Stimulated activated naive CD8-positive, alpha-beta T cell treated with anti-CD3 and anti-CD28 coated beads, Interleukin-15, amount 100 ng/mL, for 72 hours (primary cell): Measurements from ENCODE around the gene ANKRD24.
"Not testable (repeated sequence)": the region's sequence is repeated elsewhere in the genome, so short reads cannot be mapped to it uniquely, and the experiment has no call there.

Experiments used
- ATAC-seq: fragments of 150-1000 bp; cut with Tn5 transposase; 2 replicates; pipeline ENCODE4 v1.10.0; 2021; ENCODE audit warnings: mild to moderate bottlenecking, moderate library complexity
- DNase-seq, 2 donors: peaks; one replicate each; pipeline ENCODE4 v3.0.0; 2021 to 2022
- H3K27ac Mint-ChIP-seq, 2 donors: one replicate each; pipeline ENCODE4 v1.8.0; 2022; ENCODE audit warnings: mild to moderate bottlenecking in 2 of 2, mixed read lengths in 2 of 2, moderate library complexity in 2 of 2
- H3K27me3 Mint-ChIP-seq: one replicate; pipeline ENCODE4 v1.8.0; 2022; ENCODE audit warnings: mixed read lengths
- H3K4me1 Mint-ChIP-seq: one replicate; pipeline ENCODE4 v1.8.0; 2022; ENCODE audit warnings: mild to moderate bottlenecking, mixed read lengths
- H3K4me3 Mint-ChIP-seq, 2 donors: one replicate each; pipeline ENCODE4 v1.8.0; 2022; ENCODE audit warnings: mild to moderate bottlenecking in 2 of 2, mixed read lengths in 2 of 2, moderate library complexity in 1 of 2
- H3K9me3 Mint-ChIP-seq, 2 donors: one replicate each; pipeline ENCODE4 v1.8.0; 2022; ENCODE audit warnings: mixed read lengths in 2 of 2

Gene ANKRD24

DNA sequence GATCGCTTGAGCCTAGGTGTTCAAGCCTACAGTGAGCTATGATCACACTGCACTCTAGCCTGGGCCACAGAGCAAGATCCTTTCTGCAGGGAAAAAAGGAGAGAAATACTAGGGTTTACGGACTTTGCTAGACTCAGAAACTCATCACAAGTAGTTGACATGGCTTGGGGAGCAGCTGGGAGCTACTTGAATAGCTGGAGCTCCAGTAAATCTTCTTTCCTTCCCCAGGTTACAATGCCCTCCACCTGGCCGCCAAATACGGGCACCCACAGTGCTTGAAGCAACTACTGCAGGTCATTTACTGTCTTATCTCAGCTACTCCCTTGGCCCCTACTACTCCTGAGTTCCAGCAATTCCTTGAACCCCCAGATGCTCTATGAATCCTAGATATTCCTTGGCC, 19.3 kb downstream of the ANKRD24 start:
- ATAC-seq (no peak), DNase-seq (no peak)
- H3K27me3 Mint-ChIP-seq: peaks cover 56% of the 10 kb centered on the region
- H3K4me1 Mint-ChIP-seq: peaks cover 19% of the 10 kb centered on the region
- H3K4me3 Mint-ChIP-seq: no peak overlapping the region
- peaks cover 11 to 12% of the 10 kb centered on the region in 2 donors for H3K9me3 Mint-ChIP-seq
- no peak overlapping the region for H3K27ac Mint-ChIP-seq

DNA sequence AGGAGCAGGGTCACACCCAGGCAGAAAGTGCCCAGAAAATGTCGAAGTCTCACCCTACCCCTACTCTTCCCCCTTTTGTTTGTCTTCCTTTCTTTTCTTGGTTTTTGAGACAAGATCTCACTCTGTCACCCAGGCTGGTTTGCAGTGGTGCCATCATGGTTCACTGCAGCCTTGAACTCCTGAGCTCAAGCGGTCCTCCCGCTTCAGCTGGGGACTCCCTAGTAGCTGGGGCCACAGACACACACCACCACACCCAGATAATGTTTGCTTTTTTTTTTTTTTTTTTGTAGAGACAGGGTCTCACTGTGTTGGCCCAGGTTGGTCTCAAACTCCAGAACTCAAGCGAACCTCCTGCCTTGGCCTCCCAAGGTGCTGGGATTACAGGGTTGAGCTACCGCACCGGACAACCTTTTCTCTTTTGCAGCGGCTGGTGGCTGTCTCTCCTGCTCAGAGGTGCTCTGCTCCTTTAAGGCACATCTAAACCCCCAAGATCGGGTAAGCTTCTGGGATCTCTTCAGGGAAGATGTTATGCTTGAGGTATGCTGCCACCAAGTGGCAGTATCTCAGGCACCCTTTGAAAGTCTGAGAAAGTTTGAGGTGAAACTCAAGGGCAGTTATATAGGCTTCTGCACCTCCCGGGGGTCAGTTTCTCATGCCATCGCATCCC, 24.5 kb downstream of the ANKRD24 start:
- no peak for ATAC-seq
- Mint-ChIP-seq H3K4me1 (peaks cover 7% of the 10 kb centered on the region), H3K9me3 (no peaks in the 10 kb centered on the region), H3K27me3 (peaks cover 21% of the 10 kb centered on the region), H3K27ac (no peak overlapping the region), H3K4me3 (no peak overlapping the region)
- DNase-seq: no peak

DNA sequence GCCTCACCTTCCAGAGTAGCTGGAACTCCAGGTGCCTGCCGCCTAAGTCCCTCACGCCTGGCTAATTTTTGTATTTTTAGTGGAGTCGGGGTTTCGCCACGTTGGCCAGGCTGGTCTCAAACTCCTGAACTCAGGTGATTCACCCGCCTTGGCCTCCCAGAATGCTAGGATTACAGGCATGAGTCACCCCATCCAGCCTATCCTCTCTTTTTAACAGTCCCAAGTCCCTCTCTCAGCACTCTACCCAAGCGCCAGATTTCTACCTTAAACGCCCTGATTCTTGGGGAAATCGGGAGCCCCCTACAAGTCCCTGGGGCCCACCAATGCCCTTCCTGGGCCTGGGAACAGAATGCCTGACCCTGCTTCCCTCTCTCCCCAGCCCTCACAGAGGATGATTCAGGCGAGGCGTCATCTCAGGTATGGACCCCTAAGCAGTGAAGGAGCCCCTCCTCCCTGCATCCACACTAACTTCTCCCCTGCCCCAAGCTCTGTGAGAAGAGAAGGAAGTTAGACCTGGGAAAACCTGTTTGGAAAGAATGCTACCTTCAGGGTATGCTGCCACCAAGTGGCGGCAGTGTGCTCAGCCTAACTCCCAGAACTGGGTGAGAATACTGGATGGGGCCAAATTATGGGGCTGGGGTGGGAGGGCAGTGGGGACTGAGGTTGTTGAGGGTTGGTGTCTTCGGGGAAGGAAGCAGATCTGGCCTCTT, 26.1 kb downstream of the ANKRD24 start:
- Mint-ChIP-seq H3K4me3 (no peak overlapping the region), H3K9me3 (no peaks in the 10 kb centered on the region), H3K4me1 (peaks cover 7% of the 10 kb centered on the region), H3K27me3 (peaks cover 28% of the 10 kb centered on the region), H3K27ac (no peak overlapping the region)
- ATAC-seq: no peak
- no peak for DNase-seq

- Mint-ChIP-seq H3K4me3 (no peak overlapping the region), H3K4me1 (no peaks in the 10 kb centered on the region), H3K9me3 (no peaks in the 10 kb centered on the region), H3K27me3 (peaks cover 20% of the 10 kb centered on the region), H3K27ac (no peak overlapping the region)
- ATAC-seq: no peak
- DNase-seq: no peak
Measured at GRCh38 chr19:4210166-4210731, 27.8 kb downstream of the ANKRD24 start.

DNA sequence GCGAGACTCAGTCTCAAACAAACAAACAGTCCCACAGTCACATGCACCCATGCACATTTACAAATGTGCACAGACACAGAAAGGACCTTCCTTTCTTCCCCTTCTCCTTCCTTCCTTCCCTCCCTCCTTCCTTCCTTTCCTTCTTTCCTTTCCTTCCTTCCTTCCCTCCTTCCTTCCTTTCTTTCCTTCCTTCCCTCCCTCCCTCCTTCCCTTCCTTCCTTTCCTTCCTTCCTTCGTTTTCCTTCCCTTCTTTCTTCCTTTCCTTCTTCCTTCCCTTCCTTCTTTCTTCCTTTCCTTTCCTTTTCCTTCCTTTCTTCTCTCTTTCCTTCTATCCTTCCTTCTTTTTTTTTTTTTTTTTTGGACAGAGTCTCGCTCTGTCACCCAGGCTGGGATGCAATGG, 30.6 kb downstream of the ANKRD24 start:
- H3K4me1 Mint-ChIP-seq: no peaks in the 10 kb centered on the region
- no peak for DNase-seq
- H3K4me3 Mint-ChIP-seq: no peak overlapping the region
- peaks cover 7% of the 10 kb centered on the region for H3K27me3 Mint-ChIP-seq
- H3K27ac Mint-ChIP-seq: peak overlapping the region in 1 of 2 donors; percentile 69
- peaks cover 0 to 8% of the 10 kb centered on the region in 2 donors for H3K9me3 Mint-ChIP-seq
- no peak for ATAC-seq

GRCh38 chr19:4215807-4216206, 33.3 kb downstream of the ANKRD24 start:
- Mint-ChIP-seq H3K27me3 (peaks cover 7% of the 10 kb centered on the region), H3K27ac (no peak overlapping the region)

GRCh38 chr19:4216846-4217245, 34.4 kb downstream of the ANKRD24 start:
- Mint-ChIP-seq H3K27ac (no peak overlapping the region), H3K9me3 (peaks cover 0 to 8% of the 10 kb centered on the region in 2 donors), H3K4me3 (no peak overlapping the region), H3K27me3 (peaks cover 7% of the 10 kb centered on the region), H3K4me1 (no peaks in the 10 kb centered on the region)
- ATAC-seq: no peak
- no peak for DNase-seq

More at GRCh38 chr19:4215807-4216206, 33.3 kb downstream of the ANKRD24 start:
- no peak overlapping the region for H3K4me3 Mint-ChIP-seq
- ATAC-seq (no peak), DNase-seq (no peak)
- H3K9me3 Mint-ChIP-seq: peaks cover 0 to 8% of the 10 kb centered on the region in 2 donors
- H3K4me1 Mint-ChIP-seq: no peaks in the 10 kb centered on the region

DNA sequence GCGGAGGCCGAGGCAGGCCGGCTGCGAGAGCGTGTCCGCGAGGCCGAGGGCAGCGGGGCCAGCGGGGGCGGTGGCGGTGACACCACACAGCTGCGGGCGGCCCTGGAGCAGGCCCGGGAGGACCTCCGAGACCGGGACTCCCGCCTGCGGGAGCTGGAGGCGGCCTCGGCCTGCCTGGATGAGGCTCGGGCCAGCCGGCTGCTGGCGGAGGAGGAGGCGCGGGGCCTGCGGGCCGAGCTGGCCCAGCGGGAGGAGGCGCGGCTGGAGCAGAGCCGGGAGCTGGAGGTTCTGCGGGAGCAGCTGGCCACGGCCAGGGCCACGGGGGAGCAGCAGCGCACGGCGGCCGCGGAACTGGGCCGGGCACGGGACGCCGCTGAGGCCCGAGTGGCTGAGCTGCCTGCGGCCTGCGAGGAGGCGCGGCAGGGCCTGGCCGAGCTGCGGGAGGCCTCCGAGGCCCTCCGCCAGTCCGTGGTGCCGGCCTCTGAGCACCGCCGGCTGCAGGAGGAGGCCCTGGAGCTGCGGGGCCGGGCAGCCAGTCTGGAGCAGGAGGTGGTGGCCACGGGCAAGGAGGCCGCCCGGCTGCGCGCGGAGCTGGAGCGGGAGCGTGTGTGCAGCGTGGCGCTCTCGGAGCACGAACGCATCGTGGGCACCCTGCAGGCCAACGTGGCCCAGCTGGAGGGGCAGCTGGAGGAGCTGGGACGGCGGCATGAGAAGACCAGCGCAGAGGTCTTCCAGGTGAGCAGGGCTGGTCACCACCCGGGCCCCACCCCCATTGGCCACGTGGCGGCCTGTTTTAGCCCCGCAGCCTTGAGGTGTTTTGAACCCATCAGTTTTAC, 35.2 kb downstream of the ANKRD24 start:
- Mint-ChIP-seq H3K4me3 (no peak overlapping the region), H3K9me3 (peaks cover 0 to 8% of the 10 kb centered on the region in 2 donors), H3K27me3 (no peaks in the 10 kb centered on the region), H3K27ac (no peak overlapping the region), H3K4me1 (no peaks in the 10 kb centered on the region)
- ATAC-seq: no peak
- no peak for DNase-seq

DNA sequence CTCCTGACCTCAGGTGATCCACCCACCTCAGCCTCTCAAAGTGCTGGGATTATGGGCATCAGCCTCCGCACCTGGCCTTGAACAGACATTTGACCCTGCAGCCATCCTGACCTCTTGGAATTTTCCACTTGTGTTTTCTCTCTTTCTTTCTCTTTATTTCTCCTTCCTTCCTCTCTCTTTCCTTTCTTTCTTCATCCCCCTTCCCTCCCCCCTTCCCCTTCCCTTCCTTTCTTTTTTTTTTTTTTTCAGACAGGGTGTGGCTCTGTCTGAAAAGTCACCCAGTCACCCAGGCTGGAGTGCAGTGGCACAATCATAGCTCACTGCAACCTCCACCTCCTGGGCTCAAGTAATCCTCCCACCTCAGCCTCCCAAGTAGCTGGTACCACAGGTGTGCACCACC, 36.0 kb downstream of the ANKRD24 start:
- not testable (repeated sequence) for H3K27me3 Mint-ChIP-seq, H3K9me3 Mint-ChIP-seq, H3K27ac Mint-ChIP-seq, H3K4me3 Mint-ChIP-seq, ATAC-seq, DNase-seq, H3K4me1 Mint-ChIP-seq

DNA sequence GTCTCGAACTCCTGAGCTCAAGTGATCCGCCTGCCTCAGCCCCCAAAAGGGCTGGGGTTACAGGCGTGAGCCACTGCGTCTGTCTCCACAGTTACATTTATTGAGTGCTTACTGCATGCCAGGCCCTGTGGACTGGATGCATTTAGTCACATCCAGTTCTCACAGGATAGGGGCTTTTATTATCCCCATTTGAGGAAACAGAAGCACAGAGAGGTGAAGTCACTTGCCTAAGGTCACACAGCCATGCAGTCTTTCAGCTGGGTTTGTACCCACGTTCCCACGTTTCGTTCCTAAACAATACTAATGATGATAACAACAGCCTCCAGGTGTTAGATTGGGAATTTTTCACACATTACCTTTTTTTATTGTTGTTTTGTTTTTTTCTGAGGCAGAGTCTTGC, 37.7 kb downstream of the ANKRD24 start:
- Mint-ChIP-seq H3K4me1 (no peaks in the 10 kb centered on the region), H3K9me3 (peaks cover 0 to 8% of the 10 kb centered on the region in 2 donors), H3K27me3 (no peaks in the 10 kb centered on the region), H3K27ac (no peak overlapping the region), H3K4me3 (no peak overlapping the region)
- DNase-seq: no peak
- ATAC-seq: no peak

- ATAC-seq: no peak
- Mint-ChIP-seq H3K4me3 (no peak overlapping the region), H3K4me1 (peaks cover 9% of the 10 kb centered on the region), H3K27ac (no peak overlapping the region), H3K27me3 (no peaks in the 10 kb centered on the region), H3K9me3 (no peaks in the 10 kb centered on the region)
- DNase-seq: no peak
Measured at GRCh38 chr19:4224470-4224869, 42.0 kb downstream of the ANKRD24 start.

DNA sequence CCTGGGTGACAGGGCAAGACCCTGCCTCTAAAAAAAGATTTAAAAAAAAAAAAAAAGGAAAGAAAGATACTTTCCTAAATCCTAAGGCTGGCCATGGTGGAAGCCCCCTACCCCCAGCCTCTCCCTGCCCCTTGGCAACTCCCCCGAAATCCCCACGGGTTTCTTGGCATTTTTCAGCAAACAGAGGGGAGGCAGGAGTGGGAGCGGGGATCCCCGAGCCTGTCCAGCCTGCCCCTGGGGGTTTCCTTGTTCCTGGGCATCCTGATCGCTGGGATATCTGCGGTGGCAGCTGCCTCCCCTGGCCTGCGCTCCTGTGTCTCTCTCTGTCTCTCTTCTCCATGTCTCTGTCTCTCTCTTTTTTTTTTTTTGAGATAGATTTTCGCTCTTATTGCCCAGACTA, 43.4 kb downstream of the ANKRD24 start:
- ATAC-seq: no peak
- Mint-ChIP-seq H3K27ac (no peak overlapping the region), H3K4me1 (peaks cover 9% of the 10 kb centered on the region), H3K4me3 (peak overlapping the region in 1 of 2 donors; percentile 38), H3K9me3 (no peaks in the 10 kb centered on the region), H3K27me3 (no peaks in the 10 kb centered on the region)
- DNase-seq: no peak

- Mint-ChIP-seq H3K4me3 (no peak overlapping the region), H3K27ac (no peak overlapping the region), H3K9me3 (no peaks in the 10 kb centered on the region), H3K4me1 (peaks cover 9% of the 10 kb centered on the region), H3K27me3 (no peaks in the 10 kb centered on the region)
- DNase-seq (no peak), ATAC-seq (no peak)
Measured at GRCh38 chr19:4227771-4228170, 45.3 kb downstream of the ANKRD24 start.

DNA sequence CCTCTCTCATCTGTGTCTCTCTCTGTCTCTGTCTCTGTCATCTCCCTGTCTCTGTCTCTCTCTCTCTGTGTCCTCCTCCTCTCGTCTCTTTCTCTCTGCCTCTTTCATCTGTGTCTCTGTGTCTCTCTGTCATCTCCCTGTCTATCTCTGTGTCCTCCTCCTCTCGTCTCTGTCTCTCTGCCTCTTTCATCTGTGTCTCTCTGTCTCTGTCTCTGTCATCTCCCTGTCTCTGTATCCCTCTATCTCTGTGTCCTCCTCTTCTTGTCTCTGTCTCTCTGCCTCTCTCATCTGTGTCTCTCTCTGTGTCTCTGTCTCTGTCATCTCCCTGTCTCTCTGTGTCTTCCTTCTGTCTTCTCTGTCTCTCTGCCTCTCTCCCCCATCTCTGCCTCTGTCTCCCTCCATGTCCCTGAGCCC, 46.3 kb downstream of the ANKRD24 start:
- ATAC-seq (no peak), DNase-seq (no peak)
- Mint-ChIP-seq H3K9me3 (no peaks in the 10 kb centered on the region), H3K27me3 (peaks cover 9% of the 10 kb centered on the region), H3K4me3 (no peak overlapping the region), H3K27ac (no peak overlapping the region), H3K4me1 (peaks cover 19% of the 10 kb centered on the region)

GRCh38 chr19:4229179-4229931, 46.9 kb downstream of the ANKRD24 start, which contains the start of gene EBI3:
Gene EBI3, plus strand, starts transcription at chr19:4229523. Its CDS starts 28 bp downstream, at chr19:4229551.
- Mint-ChIP-seq H3K9me3 (no peaks in the 10 kb centered on the region), H3K27me3 (peaks cover 14% of the 10 kb centered on the region), H3K27ac (peak within 1 kb of the TSS in 1 of 2 donors; percentile 4), H3K4me1 (peaks cover 20% of the 10 kb centered on the region), H3K4me3 (no peak within 1 kb of the TSS)
- ATAC-seq (peak; percentile 90), DNase-seq (peak; percentile 64 to 88)
